GM10847 (cell line): Measurements from ENCODE around the gene LAMA3.

ENCODE experiments used
- POLR2A ChIP-seq: IDR thresholded peaks from 2 replicates; pipeline ENCODE4 v1.6.1; 2011; ENCODE audit not compliant: insufficient read length; ENCODE audit errors: extremely low read depth

Gene LAMA3

GRCh38 chr18:23803755-23804154 lies 114.5 kb downstream of the LAMA3 start:
- no peak for TF ChIP-seq POLR2A

GRCh38 chr18:23805898-23806297 lies 116.6 kb downstream of the LAMA3 start:
- no peak for TF ChIP-seq POLR2A

DNA sequence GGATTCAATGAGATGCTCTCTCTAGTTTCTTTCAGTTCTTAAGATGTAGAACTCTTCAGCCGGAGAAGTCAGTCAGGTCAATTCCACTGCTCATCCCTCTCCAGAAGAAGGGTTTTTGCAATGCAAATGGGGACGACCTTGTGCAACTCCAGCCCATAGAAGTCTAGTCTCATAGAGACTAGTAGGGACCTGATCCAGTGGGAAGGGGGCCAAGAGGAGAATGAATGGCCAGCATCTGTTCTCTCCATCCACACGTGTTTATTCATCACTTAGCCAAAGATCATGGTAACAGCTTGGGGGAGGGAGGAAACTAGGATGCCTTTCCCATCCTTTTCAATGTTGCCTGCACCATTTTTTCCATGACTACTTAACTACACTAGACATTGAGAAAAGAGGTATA lies 120.2 kb downstream of the LAMA3 start:
- TF ChIP-seq POLR2A: no peak

DNA sequence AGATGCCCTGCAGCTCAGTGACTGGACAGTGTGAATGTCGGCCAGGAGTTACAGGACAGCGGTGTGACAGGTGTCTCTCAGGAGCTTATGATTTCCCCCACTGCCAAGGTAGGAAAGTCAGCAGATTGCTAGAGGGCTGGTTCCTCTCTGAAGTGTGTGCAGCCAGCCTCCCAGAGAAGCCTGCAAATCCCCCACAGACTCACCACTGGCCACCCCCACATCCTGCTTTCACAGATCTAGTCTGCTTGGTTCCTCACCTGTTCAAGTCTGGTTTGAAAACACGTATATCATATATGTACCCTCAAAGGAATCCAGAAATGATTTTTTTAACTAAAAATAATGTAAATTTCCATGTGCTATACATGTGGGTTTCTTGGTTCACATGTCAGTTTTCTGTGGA lies 121.1 kb downstream of the LAMA3 start:
- TF ChIP-seq POLR2A: no peak

DNA sequence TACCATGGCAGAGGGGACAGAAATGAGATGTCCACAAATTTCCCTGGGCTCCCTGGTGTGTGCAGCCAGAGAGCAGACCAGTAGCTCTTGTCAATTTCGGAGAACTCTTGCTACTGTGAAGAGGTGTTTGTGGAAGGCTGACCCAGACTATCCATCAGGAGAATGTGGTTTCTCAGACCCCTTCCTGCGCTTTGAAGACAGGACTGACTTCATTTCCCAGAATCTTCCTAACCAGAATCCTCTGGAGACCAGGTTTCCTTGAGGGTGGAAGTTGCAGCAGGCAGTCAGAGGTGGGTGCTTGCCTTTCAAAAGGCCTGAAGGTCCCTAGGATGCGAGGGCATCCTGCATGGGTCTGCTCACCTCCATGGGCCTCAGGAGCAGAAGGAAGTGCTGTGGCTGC lies 121.9 kb downstream of the LAMA3 start:
- no peak for TF ChIP-seq POLR2A

GRCh38 chr18:23812546-23813440 lies 123.5 kb downstream of the LAMA3 start:
- TF ChIP-seq POLR2A: no peak

- TF ChIP-seq POLR2A: no peak
These were observed 125.8 kb downstream of the LAMA3 start for GRCh38 chr18:23814991-23815614.

GRCh38 chr18:23816021-23816420 lies 126.8 kb downstream of the LAMA3 start:
- TF ChIP-seq POLR2A: no peak

DNA sequence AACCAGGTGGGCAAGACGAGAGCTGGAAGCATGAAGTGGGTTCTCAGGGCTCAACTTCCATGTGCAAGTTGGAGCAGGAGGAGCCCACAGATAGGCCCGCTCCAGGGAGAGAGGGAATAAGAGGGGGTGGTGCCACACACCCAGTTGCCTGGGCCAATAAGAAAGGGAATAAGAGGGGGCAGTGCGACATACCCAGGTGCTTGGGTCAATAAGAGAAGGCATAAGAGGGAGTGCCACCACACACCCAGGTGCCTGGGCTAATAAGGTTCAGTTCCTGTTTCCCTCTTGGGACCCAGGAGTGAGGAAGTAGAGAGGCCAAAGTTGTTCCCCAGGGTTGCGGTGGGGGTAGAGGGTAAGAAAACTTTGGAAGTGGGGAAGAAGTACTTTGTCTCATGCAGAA lies 127.5 kb downstream of the LAMA3 start:
- TF ChIP-seq POLR2A: no peak

GRCh38 chr18:23819001-23819400 lies 129.7 kb downstream of the LAMA3 start:
- no peak for TF ChIP-seq POLR2A

DNA sequence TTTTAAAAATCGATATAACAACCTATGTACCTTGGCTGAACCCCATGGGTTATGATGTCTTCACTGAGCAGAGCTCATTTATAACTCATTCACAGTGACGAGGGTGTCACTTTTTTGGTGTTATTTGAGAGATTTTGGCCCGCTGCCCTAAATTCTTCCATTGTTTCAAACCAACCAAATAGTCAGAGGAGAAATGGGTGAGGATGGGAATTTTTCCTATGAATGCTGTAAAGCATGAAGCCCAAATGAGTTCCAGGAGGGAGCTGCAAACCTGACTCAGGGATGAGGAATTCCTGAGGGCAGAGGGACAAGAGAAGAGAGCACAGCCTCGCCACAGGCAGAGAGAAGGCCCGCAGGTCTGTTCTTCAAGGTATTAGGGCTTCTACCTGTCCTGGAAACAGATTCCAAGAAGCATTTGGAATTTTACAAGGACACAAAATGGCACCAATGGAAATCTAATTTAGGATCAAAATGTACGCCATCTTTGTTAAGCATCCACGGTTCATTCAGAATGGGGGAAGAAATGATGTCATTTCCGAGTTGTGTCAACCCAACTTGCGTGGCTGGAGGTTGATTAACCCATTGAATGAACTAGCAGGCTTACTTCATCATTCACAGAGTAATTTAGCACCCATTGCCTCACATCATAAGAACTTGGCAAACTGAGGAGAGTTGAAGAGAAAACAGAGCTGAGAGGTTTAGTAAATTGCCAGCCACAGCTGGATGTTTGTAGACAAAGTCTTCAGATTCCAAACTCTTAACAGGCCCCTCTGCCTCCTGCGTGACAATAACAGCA lies 133.5 kb downstream of the LAMA3 start:
- no peak for TF ChIP-seq POLR2A

- no peak for TF ChIP-seq POLR2A
These were observed 135.0 kb downstream of the LAMA3 start for GRCh38 chr18:23824240-23824639.

GRCh38 chr18:23824669-23825068 lies 135.4 kb downstream of the LAMA3 start:
- TF ChIP-seq POLR2A: no peak

DNA sequence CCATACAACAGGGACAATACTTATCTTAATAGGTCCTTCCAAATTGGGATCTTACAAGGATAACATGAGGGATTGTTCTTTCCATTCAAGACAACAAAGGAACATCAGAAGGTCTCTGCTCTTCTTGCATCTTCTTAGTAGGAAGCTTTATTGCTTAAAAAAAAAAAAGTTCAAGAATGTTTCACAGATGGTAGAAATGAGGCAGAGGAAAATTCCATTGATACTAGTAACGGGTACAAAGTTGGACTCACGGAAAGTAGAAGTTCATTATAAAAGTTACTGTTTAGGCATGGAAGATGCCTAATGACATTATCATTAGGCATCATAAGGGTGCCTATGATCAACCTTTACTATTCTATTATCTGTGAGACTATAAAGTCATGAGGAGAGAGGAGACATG lies 136.2 kb downstream of the LAMA3 start:
- TF ChIP-seq POLR2A: no peak

- no peak for TF ChIP-seq POLR2A
These were observed 136.7 kb downstream of the LAMA3 start for GRCh38 chr18:23825978-23826405.
